K562 (cell line): ENCODE data around the gene PIK3R5. TPM values are rescaled to one million over a fixed set of nuclear protein-coding genes. Genes with fewer than 3 reads are reported as not detected.

ENCODE experiments used
- ATAC-seq: fragments of 200-7000 bp; cut with Tn5 transposase; 3 replicates; pipeline ENCODE4 v1.9.1; 2020; ENCODE audit warnings: moderate library complexity
- BruUV-seq: library from RNA; stranded (reverse); fragments of 400-500 nt; replicated peaks from 2 replicates; lab custom pipeline; 2021; lab: Mats Ljungman, UMichigan
- CTCF ChIA-PET: fragments of 300-600 bp; formaldehyde crosslinking; extraction: SDS; loops from one replicate; lab custom pipeline; 2021; ENCODE audit warnings: low intra/inter-chr PET ratio; lab: Yijun Ruan, JAX
- POLR2A ChIA-PET: fragments of 300-600, 350-650 bp; sonication (Branson Sonifier 250); formaldehyde crosslinking; extraction: SDS; loops from one replicate; lab custom pipeline; 2021; ENCODE audit warnings: antibody characterized with exemption, inconsistent platforms; lab: Yijun Ruan, JAX
- DNase-seq, 4 experiments: peaks; one replicate each; pipeline versions ENCODE4 v3.0.0 to v3.0.0-alpha.2; 2011 to 2018; ENCODE audit warnings: low spot score in 3 of 4, mixed read lengths in 3 of 4; ENCODE audit errors: extremely low read depth in 1 of 4
- FAIRE-seq: peaks from 2 replicates; lab custom pipeline; 2011; peaks lifted over from hg19 to GRCh38; lab: Jason Lieb, UNC
- H2AFZ ChIP-seq: 2 replicates; pipeline ENCODE4 v1.6.0; 2011; ENCODE audit warnings: low read depth, low read length, control low read depth, inconsistent platforms
- H3K27ac ChIP-seq: fragments of 200-600 bp; 3 replicates; pipeline ENCODE4 v1.8.0; 2011; ENCODE audit warnings: low read depth, mild to moderate bottlenecking, control low read depth, inconsistent platforms, low read length, moderate library complexity, mixed read lengths; ENCODE audit errors: extremely low read depth
- H3K27me3 ChIP-seq, 2 experiments: fragments of 300-600 bp in 1 of 2; 2 replicates in 1 of 2; 3 replicates in 1 of 2; pipeline versions ENCODE4 v1.6.0 to v1.8.0; 2011; ENCODE audit warnings: inconsistent platforms in 2 of 2, low read length in 2 of 2, mild to moderate bottlenecking in 1 of 2, mixed read lengths in 1 of 2, moderate library complexity in 1 of 2; ENCODE audit not compliant: control insufficient read depth in 2 of 2, insufficient read depth in 2 of 2
- H3K36me3 ChIP-seq: fragments of 300-600 bp; 3 replicates; pipeline ENCODE4 v1.8.0; 2011; ENCODE audit warnings: mild to moderate bottlenecking, low read length, inconsistent platforms; ENCODE audit not compliant: control insufficient read depth, insufficient read depth
- H3K4me1 ChIP-seq, 2 experiments: fragments of 200-600 bp in 1 of 2; replicated peaks in 1 of 2; 2 replicates in 1 of 2; 3 replicates in 1 of 2; pipeline versions ENCODE4 v1.5.1 to v1.8.0; 2011; ENCODE audit warnings: inconsistent platforms in 2 of 2, low read length in 2 of 2, mild to moderate bottlenecking in 1 of 2, mixed read lengths in 1 of 2, moderate library complexity in 1 of 2; ENCODE audit not compliant: control insufficient read depth in 2 of 2, insufficient read depth in 2 of 2
- H3K4me2 ChIP-seq: 2 replicates; pipeline ENCODE4 v1.6.1; 2011; ENCODE audit warnings: low read length, control low read depth, inconsistent platforms, mixed read lengths; ENCODE audit not compliant: insufficient read depth
- H3K4me3 ChIP-seq: fragments of 200-600 bp; sonication (generic), shearing (Covaris generic); 2 replicates; pipeline ENCODE4 v1.5.1; 2016; ENCODE audit warnings: control low read depth, inconsistent platforms
- H3K79me2 ChIP-seq: fragments of 200-600 bp; 3 replicates; pipeline ENCODE4 v1.8.0; 2011; ENCODE audit warnings: low read length, inconsistent platforms; ENCODE audit not compliant: control insufficient read depth, insufficient read depth
- H3K9ac ChIP-seq, 2 experiments: 2 replicates each; pipeline versions ENCODE4 v1.6.0 to v1.6.1; 2011; ENCODE audit warnings: low read depth in 2 of 2, low read length in 2 of 2, control low read depth in 1 of 2, inconsistent platforms in 1 of 2, mild to moderate bottlenecking in 1 of 2, mixed read lengths in 1 of 2; ENCODE audit not compliant: insufficient read depth in 1 of 2
- H3K9me1 ChIP-seq: one replicate; pipeline ENCODE4 v1.6.0; 2011; ENCODE audit warnings: inconsistent platforms, mild to moderate bottlenecking, low read length, moderate library complexity; ENCODE audit not compliant: control insufficient read depth, insufficient read depth
- H3K9me3 ChIP-seq: replicated peaks from 2 replicates; pipeline ENCODE4 v1.5.1; 2011; ENCODE audit warnings: low read depth, low read length, inconsistent platforms; ENCODE audit not compliant: control insufficient read depth, insufficient read depth
- H4K20me1 ChIP-seq: replicated peaks from 2 replicates; pipeline ENCODE4 v1.6.1; 2011; ENCODE audit warnings: low read length, inconsistent platforms, mixed read lengths; ENCODE audit not compliant: control insufficient read depth, insufficient read depth
- SMAD1 ChIP-seq: fragments of 150-350 bp; IDR thresholded peaks from 2 replicates; pipeline ENCODE4 v1.6.1; 2014; ENCODE audit warnings: low read length, low read depth; ENCODE audit not compliant: partially characterized antibody
- ZNF407 ChIP-seq: fragments of 450-650 bp; IDR thresholded peaks from 2 replicates; pipeline ENCODE4 v1.6.1; 2016; ENCODE audit warnings: low read depth
- WGBS: fragments of 100-300 bp; shearing (Covaris generic); methylation state at CpG from one replicate; pipeline ENCODE4 v1.1.6; 2016; ENCODE audit warnings: low coverage, mixed read lengths; ENCODE audit not compliant: insufficient coverage; ENCODE audit errors: missing lambda C conversion rate; 5-methylcytosine and 5-hydroxymethylcytosine counted together
- in situ Hi-C: fragments of 300-500 bp; cut with MboI; formaldehyde crosslinking; loops from 4 replicates; pipeline ENCODE4 v1.15.0; 2018; ENCODE audit warnings: inconsistent platforms, mixed read lengths
- intact Hi-C: fragments of 100-400 bp; cut with micrococcal nuclease; formaldehyde crosslinking; loops from 2 replicates; pipeline ENCODE4 v1.14.2; 2022
- polyA plus RNA-seq, 8 experiments: library from polyadenylated mRNA; depleted of rRNA in 4 of 8; stranded (reverse) in 5 of 8; unstranded in 3 of 8; fragments of >200 nt; fragmentation: Nextera tagmentation in 2 of 8; fragmentation: Illumina TruSeq in 1 of 8; extraction: Ambion mirVana in 2 of 8; extraction: Trizol in 1 of 8; gene quantifications; 2 replicates each; pipeline versions ENCODE4 v1.2.1 to v1.2.3, GENCODE V29; 2011 to 2014; ENCODE audit warnings: inconsistent platforms in 1 of 8, missing spikeins in 1 of 8
- total RNA-seq, 7 experiments: library from RNA; depleted of rRNA in 6 of 7; stranded (reverse); fragments of >200 nt in 6 of 7; fragmentation: Illumina TruSeq in 2 of 7; extraction: Trizol in 2 of 7; gene quantifications; 2 replicates each; pipeline versions ENCODE4 v1.2.1 to v1.2.3, GENCODE V29; 2011 to 2021; ENCODE audit warnings: low replicate concordance in 1 of 7
- TF ChIP-seq, protein P1 (sequence below): fragments of 150-350 bp; IDR thresholded peaks from 2 replicates; pipeline ENCODE4 v1.6.1; 2014; ENCODE audit warnings: low read depth, mild to moderate bottlenecking, low read length, borderline replicate concordance

Gene PIK3R5
- total and polyA plus RNA-seq, 9 of the 15 experiments (the other 6 are each of a cell fraction or from before 2014, with no cell fraction given) = 0.01 to 0.38 TPM; not detected in 7

DNA sequence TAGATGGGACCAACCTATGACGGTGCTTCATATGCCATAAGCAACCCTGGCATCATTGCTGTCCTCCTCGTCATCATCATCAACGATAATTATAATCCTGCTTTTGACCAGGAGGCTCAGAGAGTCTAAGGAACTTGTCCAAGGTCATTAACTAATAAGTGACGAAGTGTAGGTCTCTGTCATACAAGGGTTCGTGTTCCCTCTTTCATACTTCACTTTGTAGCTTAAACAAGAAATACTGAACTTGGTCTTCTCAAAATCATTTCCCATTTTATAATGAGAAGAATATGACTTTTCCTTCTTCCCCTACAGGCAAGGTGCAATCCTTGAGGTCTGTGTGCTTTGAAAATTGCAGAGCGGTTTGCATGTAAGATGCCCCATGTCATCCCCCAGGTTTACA is 66.9 kb downstream of the PIK3R5 start (continued):
- TF ChIP-seq ZNF407 (no peak), SMAD1 (no peak)
- TF ChIP-seq, all 486 proteins: peak for 0

- no peak for DNase-seq
- TF ChIP-seq, protein P1, sequence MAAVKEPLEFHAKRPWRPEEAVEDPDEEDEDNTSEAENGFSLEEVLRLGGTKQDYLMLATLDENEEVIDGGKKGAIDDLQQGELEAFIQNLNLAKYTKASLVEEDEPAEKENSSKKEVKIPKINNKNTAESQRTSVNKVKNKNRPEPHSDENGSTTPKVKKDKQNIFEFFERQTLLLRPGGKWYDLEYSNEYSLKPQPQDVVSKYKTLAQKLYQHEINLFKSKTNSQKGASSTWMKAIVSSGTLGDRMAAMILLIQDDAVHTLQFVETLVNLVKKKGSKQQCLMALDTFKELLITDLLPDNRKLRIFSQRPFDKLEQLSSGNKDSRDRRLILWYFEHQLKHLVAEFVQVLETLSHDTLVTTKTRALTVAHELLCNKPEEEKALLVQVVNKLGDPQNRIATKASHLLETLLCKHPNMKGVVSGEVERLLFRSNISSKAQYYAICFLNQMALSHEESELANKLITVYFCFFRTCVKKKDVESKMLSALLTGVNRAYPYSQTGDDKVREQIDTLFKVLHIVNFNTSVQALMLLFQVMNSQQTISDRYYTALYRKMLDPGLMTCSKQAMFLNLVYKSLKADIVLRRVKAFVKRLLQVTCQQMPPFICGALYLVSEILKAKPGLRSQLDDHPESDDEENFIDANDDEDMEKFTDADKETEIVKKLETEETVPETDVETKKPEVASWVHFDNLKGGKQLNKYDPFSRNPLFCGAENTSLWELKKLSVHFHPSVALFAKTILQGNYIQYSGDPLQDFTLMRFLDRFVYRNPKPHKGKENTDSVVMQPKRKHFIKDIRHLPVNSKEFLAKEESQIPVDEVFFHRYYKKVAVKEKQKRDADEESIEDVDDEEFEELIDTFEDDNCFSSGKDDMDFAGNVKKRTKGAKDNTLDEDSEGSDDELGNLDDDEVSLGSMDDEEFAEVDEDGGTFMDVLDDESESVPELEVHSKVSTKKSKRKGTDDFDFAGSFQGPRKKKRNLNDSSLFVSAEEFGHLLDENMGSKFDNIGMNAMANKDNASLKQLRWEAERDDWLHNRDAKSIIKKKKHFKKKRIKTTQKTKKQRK = no peak
Observed at GRCh38 chr17:8898126-8898525, 67.4 kb downstream of the PIK3R5 start.

More at GRCh38 chr17:8898126-8898525, 67.4 kb downstream of the PIK3R5 start:
- no peaks in the 10 kb centered on the region; a peak in 2 of 5 replicates for H3K4me1 ChIP-seq
- BruUV-seq = no TSS peak
- 10% methylated on average over 1 of the region's 2 CpGs for WGBS
- no peak overlapping the region for H3K27ac ChIP-seq
- ATAC-seq = no peak
- FAIRE-seq = no peak
- H3K79me2 ChIP-seq = no peaks in the 10 kb centered on the region
- peaks cover 2 to 15% of the 10 kb centered on the region in 2 experiments; a peak in 2 of 5 replicates for H3K27me3 ChIP-seq
- in situ Hi-C loops (no loop called here), intact Hi-C loops (loop anchor here (10.0 kb wide), 2 partner anchors 97 to 153 kb away; partner anchors contain the start of gene CCDC42)
- H3K9ac ChIP-seq = no peak overlapping the region
- no peak overlapping the region for H3K4me3 ChIP-seq
- CTCF ChIA-PET = no interaction called here
- no peaks in the 10 kb centered on the region for H3K9me1 ChIP-seq
- no peak overlapping the region for H2AFZ ChIP-seq
- POLR2A ChIA-PET = no interaction called here
- H3K36me3 ChIP-seq = no peaks in the 10 kb centered on the region
- H4K20me1 ChIP-seq = no peaks in the 10 kb centered on the region; the same call in 1 of the 2 replicates
- no peak overlapping the region for H3K4me2 ChIP-seq
- H3K9me3 ChIP-seq = no peaks in the 10 kb centered on the region
